SK-N-DZ (cell line): Measurements from ENCODE around the gene C1orf159.
"Not testable (repeated sequence)": the region's sequence is repeated elsewhere in the genome, so short reads cannot be mapped to it uniquely, and the experiment has no call there.

ENCODE experiments used
- DNase-seq: peaks from one replicate; pipeline ENCODE4 v3.0.0-alpha.2; 2015; ENCODE audit warnings: low spot score

C1orf159 gene

GRCh38 chr1:1150100-1150499 is 34.2 kb upstream of the C1orf159 start:
- DNase-seq = no peak

DNA sequence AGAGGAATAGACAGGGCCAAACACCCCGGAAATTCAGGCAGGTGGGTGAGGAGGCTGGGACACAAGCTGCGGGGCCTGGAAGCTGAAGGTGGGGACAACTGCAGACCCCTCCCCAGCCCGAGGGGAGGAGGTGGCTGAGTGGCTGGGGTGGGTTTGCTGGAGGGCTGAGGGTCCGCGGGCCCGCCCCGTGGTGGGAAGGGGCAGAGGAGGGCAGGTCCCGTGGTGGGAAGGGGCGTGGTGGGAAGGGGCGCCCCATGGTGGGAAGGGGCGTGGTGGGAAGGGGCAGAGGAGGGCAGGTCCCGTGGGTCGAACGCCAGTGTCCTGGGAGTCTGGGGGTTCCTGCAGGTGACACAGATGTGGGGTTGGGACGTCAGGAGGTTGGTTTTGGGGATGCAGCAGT is 33.5 kb upstream of the C1orf159 start:
- no peak for DNase-seq

DNA sequence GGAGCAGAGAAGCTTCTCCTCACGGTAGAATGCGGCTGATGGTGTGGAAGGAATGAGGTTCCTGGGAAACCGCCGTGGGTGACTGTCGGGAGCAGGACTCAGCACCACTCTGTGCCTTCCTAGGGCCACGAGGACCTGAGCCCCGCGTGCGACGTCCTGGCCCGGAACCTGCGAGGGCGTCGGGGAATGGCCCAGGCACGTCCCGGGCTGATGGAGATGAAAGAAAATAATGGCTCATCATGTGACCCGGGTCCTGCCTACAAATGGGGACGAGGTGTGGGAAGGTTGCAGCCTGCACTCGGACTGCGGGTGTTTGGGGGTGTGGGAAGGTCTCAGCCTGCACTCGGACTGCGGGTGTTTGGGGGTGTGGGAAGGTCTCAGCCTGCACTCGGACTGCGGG is 32.7 kb upstream of the C1orf159 start:
- DNase-seq = no peak

DNA sequence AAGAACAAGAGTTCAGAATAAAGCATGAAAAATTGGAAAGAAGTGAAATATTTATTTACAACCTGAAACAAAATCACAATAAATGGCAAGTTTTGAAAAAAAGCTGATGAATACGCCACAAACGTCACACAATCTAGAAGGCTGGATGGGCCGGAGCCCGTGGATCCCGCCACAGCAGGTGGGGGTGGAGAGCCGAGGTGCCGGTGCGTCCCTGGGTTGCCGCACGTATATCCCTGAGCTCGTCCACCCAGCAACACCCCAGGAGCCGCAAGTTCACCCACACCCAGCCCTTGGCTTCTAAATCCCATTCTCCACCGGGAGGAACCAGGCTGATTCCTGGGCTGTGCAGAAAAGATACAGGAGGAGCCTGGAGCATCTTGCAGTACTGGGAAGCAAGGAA is 32.2 kb upstream of the C1orf159 start:
- no peak for DNase-seq

DNA sequence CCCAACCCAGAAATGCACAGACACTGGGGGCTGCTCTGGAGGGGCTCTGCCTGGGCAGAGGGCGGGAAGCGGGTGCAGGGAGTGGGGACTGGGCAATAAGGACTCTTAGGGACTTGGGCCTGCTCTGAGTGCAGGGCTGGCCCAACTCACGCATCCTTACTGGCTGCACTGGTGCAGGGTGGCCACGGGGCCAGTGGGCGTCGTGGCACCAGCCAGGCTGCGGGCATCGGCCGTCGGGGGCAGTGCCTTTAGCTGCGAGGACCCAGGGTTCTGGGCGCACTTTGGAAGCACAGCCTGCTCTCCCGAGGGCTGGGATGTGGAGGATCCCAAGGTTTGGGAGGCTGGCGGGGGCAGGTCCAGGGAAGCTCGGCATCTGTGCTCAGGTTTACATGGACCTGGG is 30.7 kb upstream of the C1orf159 start:
- DNase-seq = no peak

DNA sequence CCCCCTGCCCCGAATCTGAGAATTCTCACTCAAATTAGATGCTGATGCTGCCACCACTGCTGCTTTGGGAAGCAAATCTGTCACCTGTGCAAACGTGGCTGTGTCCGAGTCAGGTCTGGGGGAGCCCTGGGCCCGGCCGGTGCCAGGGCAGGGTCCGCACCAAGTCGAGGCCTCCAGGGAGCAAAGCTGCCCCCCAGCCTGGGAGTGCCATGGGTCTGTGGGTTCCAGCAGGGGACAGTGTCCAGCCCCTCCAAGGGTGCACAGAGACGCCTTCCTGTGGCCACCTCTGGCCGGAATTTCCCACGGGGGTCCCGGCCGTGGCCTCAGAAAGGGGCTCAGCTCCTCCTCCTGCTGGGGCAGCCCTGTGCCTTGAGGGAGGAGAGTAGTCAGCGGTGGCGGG is 30.1 kb upstream of the C1orf159 start:
- no peak for DNase-seq

DNA sequence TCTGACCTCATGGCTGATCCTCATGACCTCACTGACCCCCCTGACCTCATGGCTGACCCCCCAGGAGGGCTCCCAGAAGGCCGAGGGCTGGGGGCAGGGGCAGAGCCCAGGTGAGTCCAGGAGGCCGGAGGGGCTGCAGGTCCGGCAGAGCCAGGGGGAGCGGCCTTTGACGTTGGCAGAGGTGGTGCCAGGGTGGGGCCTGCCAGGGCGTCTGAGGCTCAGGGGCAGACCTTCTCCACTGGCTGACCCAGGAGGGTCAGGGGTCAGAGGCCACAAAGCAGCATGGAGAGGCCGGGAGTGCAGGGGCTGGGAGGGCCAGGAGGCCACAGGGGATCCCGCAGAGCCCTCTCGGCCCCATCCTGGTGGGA is 29.6 kb upstream of the C1orf159 start:
- DNase-seq = no peak

- DNase-seq = no peak
These were observed 29.1 kb upstream of the C1orf159 start for GRCh38 chr1:1144843-1145546.

GRCh38 chr1:1144122-1144842 is 28.4 kb upstream of the C1orf159 start:
- DNase-seq = no peak

DNA sequence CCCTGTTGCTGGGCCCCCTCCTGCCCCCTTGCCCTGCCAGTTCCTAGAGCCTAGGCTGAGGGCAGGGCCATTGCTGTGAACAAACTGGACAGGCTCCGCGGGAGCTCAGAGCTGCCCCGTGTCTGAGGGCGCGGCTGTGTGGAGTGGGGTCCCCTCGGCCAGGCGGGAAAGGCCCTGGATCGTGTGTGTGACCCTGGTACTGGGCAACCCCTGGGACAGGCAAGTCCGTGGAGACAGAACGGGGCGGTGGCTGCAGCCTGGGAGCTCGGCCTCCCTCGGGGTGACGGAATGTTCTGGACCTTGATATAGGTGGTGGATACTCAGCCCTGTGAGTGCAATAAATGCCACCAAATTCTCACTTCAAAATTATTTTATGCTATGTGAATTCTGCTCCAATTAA is 27.7 kb upstream of the C1orf159 start:
- DNase-seq = no peak

DNA sequence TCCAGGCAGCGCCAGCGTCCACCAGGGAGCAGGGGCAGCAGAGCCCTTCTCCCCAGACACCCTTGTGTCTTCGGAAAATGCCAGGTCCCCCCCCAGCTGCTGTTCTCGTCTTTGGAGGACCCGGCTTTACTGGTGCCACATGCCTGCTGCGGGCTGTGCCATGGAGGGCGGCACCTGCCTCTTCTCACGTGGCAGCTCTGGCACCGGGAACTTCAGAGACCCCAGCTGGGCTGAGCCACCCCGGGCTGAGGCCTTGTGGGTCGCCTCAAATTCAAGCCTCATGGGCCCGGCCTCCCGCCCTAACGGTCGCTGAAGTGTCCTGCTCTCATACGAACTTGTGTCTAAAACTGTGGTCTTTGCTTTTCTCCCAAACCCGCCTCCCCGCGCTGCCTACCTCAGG is 27.0 kb upstream of the C1orf159 start:
- DNase-seq = no peak

- DNase-seq = not testable (repeated sequence)
These were observed 26.5 kb upstream of the C1orf159 start for GRCh38 chr1:1142352-1142751.

DNA sequence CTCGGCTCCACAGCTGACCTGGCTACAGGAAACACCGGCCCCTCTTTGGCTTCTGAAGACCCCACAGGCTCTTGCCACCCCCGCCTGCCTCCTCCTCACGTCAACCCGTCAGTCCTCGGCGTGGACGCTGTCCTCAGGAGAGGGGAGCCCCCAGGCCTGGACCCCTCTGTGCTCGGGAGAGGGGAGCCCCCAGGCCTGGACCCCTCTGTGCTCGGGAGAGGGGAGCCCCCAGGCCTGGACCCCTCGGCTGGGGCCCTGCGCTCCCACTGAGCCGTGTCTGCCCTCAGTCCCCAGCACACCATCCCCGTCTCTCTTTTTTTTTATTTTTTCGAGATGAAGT is 26.0 kb upstream of the C1orf159 start:
- no peak for DNase-seq

DNA sequence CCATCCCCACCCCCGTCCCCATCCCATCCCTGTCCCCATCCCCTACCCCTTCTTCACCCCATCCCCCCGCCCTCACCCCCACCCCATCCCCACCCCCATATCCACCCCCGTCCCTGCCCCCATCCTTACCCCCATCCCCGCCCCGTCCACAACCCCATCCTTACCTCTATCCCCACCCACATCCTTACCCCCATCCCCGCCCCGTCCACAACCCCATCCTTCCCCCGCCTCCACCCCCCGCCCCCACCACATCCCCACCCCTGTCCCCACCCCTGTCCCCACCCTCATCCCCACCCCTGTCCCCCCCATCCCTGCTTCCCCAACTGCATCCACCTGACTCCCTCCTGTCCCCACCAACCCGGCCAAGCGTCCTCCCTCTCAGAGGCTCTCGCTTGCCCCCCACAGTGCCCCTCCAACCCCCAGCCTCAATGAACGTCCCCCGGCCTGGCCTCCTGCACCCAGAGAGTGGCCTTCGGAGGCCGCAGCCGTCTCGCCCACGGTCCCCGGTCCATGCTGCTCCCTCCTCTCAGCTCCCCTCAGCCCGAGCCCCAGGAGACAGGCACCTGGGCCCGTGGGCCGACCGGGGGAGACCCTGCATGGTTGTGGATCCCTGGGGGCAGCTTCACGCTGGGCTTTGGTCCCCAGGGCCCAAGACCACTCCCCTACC is 25.5 kb upstream of the C1orf159 start:
- no peak for DNase-seq

DNA sequence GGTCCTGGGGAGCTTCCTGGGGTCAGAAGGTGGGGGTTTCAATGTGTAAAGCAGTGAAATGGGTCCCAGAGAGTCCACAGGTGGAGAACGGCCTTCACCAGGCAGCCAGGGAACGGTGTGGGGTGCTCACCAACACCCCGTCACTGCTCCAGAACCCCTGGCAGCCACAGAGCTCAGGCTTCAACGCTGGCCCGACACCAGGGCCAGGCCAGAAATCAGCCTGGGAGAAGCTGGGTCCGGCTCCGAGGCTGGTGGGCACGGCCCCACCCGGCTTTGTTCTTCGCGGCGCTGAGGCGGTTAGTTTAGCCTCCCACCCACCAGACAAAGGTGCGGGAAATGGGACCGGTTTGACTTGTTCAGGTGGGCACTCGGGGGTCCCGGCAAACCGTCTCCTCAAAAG is 24.8 kb upstream of the C1orf159 start:
- no peak for DNase-seq

DNA sequence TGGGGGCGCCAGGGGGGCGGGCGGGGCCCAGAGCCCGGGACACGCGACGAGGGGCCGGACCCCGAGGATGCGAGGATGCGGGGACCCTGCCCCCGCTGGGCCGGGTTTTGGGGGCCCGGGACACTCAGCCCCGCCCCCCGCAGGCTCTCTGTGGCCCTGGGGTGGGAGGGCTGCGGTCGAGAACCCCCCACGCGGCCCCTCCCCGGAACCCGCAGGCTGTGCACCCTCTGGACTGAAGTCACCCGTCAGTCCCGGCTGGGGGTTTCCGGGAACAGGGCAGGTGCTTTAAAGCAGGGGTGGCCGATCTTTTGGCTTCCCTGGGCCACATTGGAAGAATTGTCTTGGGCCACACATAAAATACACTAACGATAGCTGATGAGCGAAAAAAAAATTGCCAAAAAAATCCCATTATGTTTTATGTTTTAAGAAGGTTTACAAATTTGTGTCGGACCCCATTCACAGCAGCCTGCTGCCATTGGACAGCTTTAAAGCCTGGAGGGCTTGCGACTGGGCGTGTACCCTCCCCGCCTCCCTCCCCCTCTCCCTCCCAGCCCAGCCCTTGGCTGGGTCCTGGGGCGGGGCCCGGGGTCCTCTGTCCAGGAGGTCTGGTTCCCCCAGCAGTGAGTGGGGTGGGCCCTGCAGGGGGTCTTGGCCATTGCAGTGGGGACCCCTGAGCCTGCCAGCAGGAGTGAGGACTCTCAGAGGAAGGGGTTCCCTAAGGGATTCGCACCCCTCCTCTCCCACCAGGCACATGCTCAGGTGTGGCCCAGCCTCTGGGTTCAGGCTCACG is 21.6 kb upstream of the C1orf159 start:
- DNase-seq = no peak

- no peak for DNase-seq
These were observed 20.8 kb upstream of the C1orf159 start for GRCh38 chr1:1136547-1137230.

DNA sequence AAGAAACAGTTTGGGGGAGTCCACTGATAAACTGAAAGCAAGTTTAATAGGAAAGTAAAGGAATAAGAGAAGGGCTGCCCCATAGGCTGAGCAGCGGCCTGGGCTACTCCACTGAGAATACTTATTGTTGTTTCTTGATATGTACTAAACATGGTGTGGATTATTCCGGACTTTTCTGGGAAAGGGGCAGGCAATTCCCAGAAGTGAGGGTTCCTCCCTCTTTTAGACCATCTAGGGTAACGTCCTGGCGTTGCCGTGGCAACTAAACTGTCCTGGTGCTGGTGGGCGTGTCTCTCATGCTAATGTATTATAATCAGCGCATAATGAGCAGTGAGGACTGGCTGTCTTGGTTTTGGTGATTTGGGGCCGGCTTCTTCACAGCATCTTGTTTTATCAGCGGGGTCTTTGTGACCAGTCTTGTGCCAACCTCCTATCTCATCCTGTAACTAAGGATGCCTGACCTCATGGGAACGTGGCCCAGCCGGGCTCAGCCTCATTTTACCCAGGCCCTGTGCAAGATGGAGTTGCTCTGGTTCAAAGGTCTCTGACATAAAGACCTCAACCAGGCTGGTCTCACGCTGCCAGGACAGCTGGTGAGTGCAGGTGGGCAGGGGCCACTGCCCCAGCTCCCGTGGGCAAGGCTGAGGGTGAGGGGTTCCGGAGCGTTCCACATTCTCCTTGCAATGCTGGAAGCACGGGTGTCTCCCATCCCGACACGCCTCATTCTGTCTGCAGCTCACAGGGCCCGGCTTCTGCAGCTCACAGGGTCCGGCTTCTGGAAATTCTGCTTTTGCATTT is 19.6 kb upstream of the C1orf159 start:
- no peak for DNase-seq

- no peak for DNase-seq
These were observed 18.5 kb upstream of the C1orf159 start for GRCh38 chr1:1134300-1134970.
